ENCODE measurements around the gene ZNF445.
"Not testable (repeated sequence)": the region's sequence is repeated elsewhere in the genome, so short reads cannot be mapped to it uniquely, and the experiment has no call there.

Gene ZNF445

GRCh38 chr3:44398853-44399252, 78.6 kb downstream of the ZNF445 start:
- DNase-seq (ENCODE audit: low spot score) = no peak

DNA sequence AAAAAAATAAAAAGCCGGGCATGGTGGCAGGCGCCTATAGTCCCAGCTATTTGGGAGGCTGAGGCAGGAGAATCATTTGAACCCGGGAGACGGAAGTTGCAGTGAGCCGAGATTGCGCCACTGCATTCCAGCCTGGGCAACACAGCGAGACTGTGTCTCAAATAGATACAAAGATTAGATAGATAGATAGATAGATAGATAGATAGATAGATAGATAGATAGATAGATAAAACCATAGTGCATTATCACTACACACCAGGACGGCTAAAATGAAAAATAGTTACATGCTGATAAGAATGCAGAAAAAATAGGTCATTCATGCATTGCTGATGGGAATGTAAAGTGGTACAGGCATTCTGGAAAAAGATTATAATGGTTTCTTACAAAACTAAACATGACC, 79.2 kb downstream of the ZNF445 start:
- DNase-seq (ENCODE audit: low spot score) = not testable (repeated sequence)

- DNase-seq (ENCODE audit: low spot score) = no peak
Measured at GRCh38 chr3:44396200-44397171, 81.0 kb downstream of the ZNF445 start.

- no peak for DNase-seq (ENCODE audit: low spot score)
Measured at GRCh38 chr3:44395714-44396113, 81.8 kb downstream of the ZNF445 start.

DNA sequence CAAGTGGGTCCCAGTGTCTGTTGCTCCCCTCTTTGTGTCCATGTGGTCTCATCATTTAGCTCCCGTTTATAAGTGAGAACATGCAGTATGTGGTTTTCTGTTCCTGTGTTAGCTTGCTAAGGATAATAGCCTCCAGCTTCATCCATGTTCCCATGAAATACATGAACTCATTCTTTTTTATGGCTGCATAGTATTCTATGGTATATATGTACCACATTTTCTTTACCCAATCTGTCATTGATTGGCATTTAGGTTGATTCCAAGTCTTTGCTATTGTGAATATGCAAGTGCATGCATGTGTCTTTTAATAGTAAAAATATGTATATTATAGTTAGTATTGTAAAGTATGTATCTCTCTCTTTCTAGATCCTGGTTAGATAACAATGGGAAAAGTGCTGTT, 85.0 kb downstream of the ZNF445 start:
- no peak for DNase-seq (ENCODE audit: low spot score)

- DNase-seq (ENCODE audit: low spot score) = no peak
Measured at GRCh38 chr3:44387404-44387803, 90.1 kb downstream of the ZNF445 start.
